ENCODE data around the gene RBM4.
"Not testable (repeated sequence)": the region's sequence is repeated elsewhere in the genome, so short reads cannot be mapped to it uniquely, and the experiment has no call there.

RBM4 gene

GRCh38 chr11:66638177-66639065 is at the start of gene RBM4:
Gene RBM4 (plus strand): TSS chr11:66638703. CDS start chr11:66639712, 1,009 bp downstream.
- no peaks in the 10 kb centered on the region for H3K27me3 Mint-ChIP-seq
- H3K27ac Mint-ChIP-seq = peak within 1 kb of the TSS; percentile 97
- H3K4me3 Mint-ChIP-seq = peak within 1 kb of the TSS; percentile 90
- peaks cover 69% of the 10 kb centered on the region for H3K4me1 Mint-ChIP-seq (ENCODE audit: low read depth)
- H3K9me3 Mint-ChIP-seq = no peaks in the 10 kb centered on the region
- H3K36me3 Mint-ChIP-seq (ENCODE audit: low read depth) = peaks cover 83% of the 10 kb centered on the region

- H3K27me3 Mint-ChIP-seq; H3K9me3 Mint-ChIP-seq; H3K27ac Mint-ChIP-seq; H3K36me3 Mint-ChIP-seq (ENCODE audit: low read depth); H3K4me3 Mint-ChIP-seq: not testable (repeated sequence)
- peaks cover 18% of the 10 kb centered on the region for H3K4me1 Mint-ChIP-seq (ENCODE audit: low read depth)
Measured at GRCh38 chr11:66589315-66589714, 49.2 kb upstream of the RBM4 start.

GRCh38 chr11:66589996-66590675 is 48.4 kb upstream of the RBM4 start:
- H3K27me3 Mint-ChIP-seq = no peaks in the 10 kb centered on the region
- H3K9me3 Mint-ChIP-seq = no peaks in the 10 kb centered on the region
- H3K36me3 Mint-ChIP-seq (ENCODE audit: low read depth) = no peaks in the 10 kb centered on the region
- H3K4me1 Mint-ChIP-seq (ENCODE audit: low read depth) = peaks cover 26% of the 10 kb centered on the region
- H3K4me3 Mint-ChIP-seq = no peak overlapping the region
- no peak overlapping the region for H3K27ac Mint-ChIP-seq

GRCh38 chr11:66591175-66591574 is 47.3 kb upstream of the RBM4 start:
- H3K4me3 Mint-ChIP-seq = no peak overlapping the region
- H3K36me3 Mint-ChIP-seq (ENCODE audit: low read depth) = no peaks in the 10 kb centered on the region
- peaks cover 34% of the 10 kb centered on the region for H3K4me1 Mint-ChIP-seq (ENCODE audit: low read depth)
- H3K27me3 Mint-ChIP-seq = no peaks in the 10 kb centered on the region
- no peak overlapping the region for H3K27ac Mint-ChIP-seq
- H3K9me3 Mint-ChIP-seq = no peaks in the 10 kb centered on the region

- H3K4me3 Mint-ChIP-seq = peak within 1 kb of the TSS; percentile 99
- H3K4me1 Mint-ChIP-seq (ENCODE audit: low read depth) = peaks cover 34% of the 10 kb centered on the region
- no peaks in the 10 kb centered on the region for H3K36me3 Mint-ChIP-seq (ENCODE audit: low read depth)
- peak within 1 kb of the TSS; percentile 99 for H3K27ac Mint-ChIP-seq
- no peaks in the 10 kb centered on the region for H3K27me3 Mint-ChIP-seq
- H3K9me3 Mint-ChIP-seq = no peaks in the 10 kb centered on the region
Measured at GRCh38 chr11:66592457-66593302, 45.8 kb upstream of the RBM4 start, which contains the start of the genes CCDC87 and CCS. Gene CCDC87 (minus strand): TSS chr11:66593063. CDS start chr11:66593015, 48 bp downstream. Gene CCS (plus strand): TSS chr11:66593185. CDS start chr11:66593262, 77 bp downstream.

- peak overlapping the region; percentile 99 for H3K4me3 Mint-ChIP-seq
- peaks cover 34% of the 10 kb centered on the region for H3K4me1 Mint-ChIP-seq (ENCODE audit: low read depth)
- peak overlapping the region; percentile 99 for H3K27ac Mint-ChIP-seq
- H3K27me3 Mint-ChIP-seq = no peaks in the 10 kb centered on the region
- no peaks in the 10 kb centered on the region for H3K36me3 Mint-ChIP-seq (ENCODE audit: low read depth)
- no peaks in the 10 kb centered on the region for H3K9me3 Mint-ChIP-seq
Measured at GRCh38 chr11:66593303-66593635, 45.2 kb upstream of the RBM4 start.

- Mint-ChIP-seq H3K4me3 (peak overlapping the region; percentile 99), H3K9me3 (no peaks in the 10 kb centered on the region), H3K4me1 (ENCODE audit: low read depth) (peaks cover 34% of the 10 kb centered on the region), H3K27me3 (no peaks in the 10 kb centered on the region), H3K27ac (peak overlapping the region; percentile 99), H3K36me3 (ENCODE audit: low read depth) (no peaks in the 10 kb centered on the region)
Measured at GRCh38 chr11:66593650-66594049, 44.9 kb upstream of the RBM4 start.

- no peaks in the 10 kb centered on the region for H3K36me3 Mint-ChIP-seq (ENCODE audit: low read depth)
- H3K4me1 Mint-ChIP-seq (ENCODE audit: low read depth) = peaks cover 35% of the 10 kb centered on the region
- no peaks in the 10 kb centered on the region for H3K27me3 Mint-ChIP-seq
- peak overlapping the region; percentile 51 for H3K4me3 Mint-ChIP-seq
- no peaks in the 10 kb centered on the region for H3K9me3 Mint-ChIP-seq
- H3K27ac Mint-ChIP-seq = peak overlapping the region; percentile 63
Measured at GRCh38 chr11:66595245-66595904, 43.1 kb upstream of the RBM4 start.

GRCh38 chr11:66598993-66599392 is 39.5 kb upstream of the RBM4 start:
- no peak overlapping the region for H3K4me3 Mint-ChIP-seq
- peaks cover 22% of the 10 kb centered on the region for H3K4me1 Mint-ChIP-seq (ENCODE audit: low read depth)
- H3K27ac Mint-ChIP-seq = no peak overlapping the region
- H3K36me3 Mint-ChIP-seq (ENCODE audit: low read depth) = peaks cover 5% of the 10 kb centered on the region
- no peaks in the 10 kb centered on the region for H3K27me3 Mint-ChIP-seq
- H3K9me3 Mint-ChIP-seq = no peaks in the 10 kb centered on the region

- Mint-ChIP-seq H3K27me3 (no peaks in the 10 kb centered on the region), H3K4me1 (ENCODE audit: low read depth) (peaks cover 14% of the 10 kb centered on the region), H3K36me3 (ENCODE audit: low read depth) (peaks cover 17% of the 10 kb centered on the region), H3K9me3 (no peaks in the 10 kb centered on the region), H3K27ac (no peak overlapping the region), H3K4me3 (no peak overlapping the region)
Measured at GRCh38 chr11:66600219-66600618, 38.3 kb upstream of the RBM4 start.

- Mint-ChIP-seq H3K4me1 (ENCODE audit: low read depth) (peaks cover 9% of the 10 kb centered on the region), H3K9me3 (no peaks in the 10 kb centered on the region), H3K36me3 (ENCODE audit: low read depth) (peaks cover 20% of the 10 kb centered on the region), H3K27me3 (no peaks in the 10 kb centered on the region), H3K4me3 (no peak overlapping the region), H3K27ac (no peak overlapping the region)
Measured at GRCh38 chr11:66600631-66601233, 37.8 kb upstream of the RBM4 start.

GRCh38 chr11:66603072-66603471 is 35.4 kb upstream of the RBM4 start:
- H3K27ac Mint-ChIP-seq = no peak overlapping the region
- H3K27me3 Mint-ChIP-seq = no peaks in the 10 kb centered on the region
- peaks cover 20% of the 10 kb centered on the region for H3K36me3 Mint-ChIP-seq (ENCODE audit: low read depth)
- no peaks in the 10 kb centered on the region for H3K9me3 Mint-ChIP-seq
- H3K4me1 Mint-ChIP-seq (ENCODE audit: low read depth) = peaks cover 9% of the 10 kb centered on the region
- no peak overlapping the region for H3K4me3 Mint-ChIP-seq

GRCh38 chr11:66604155-66604554 is 34.3 kb upstream of the RBM4 start:
- peaks cover 20% of the 10 kb centered on the region for H3K36me3 Mint-ChIP-seq (ENCODE audit: low read depth)
- H3K27me3 Mint-ChIP-seq = no peaks in the 10 kb centered on the region
- no peaks in the 10 kb centered on the region for H3K9me3 Mint-ChIP-seq
- H3K4me3 Mint-ChIP-seq = no peak overlapping the region
- H3K4me1 Mint-ChIP-seq (ENCODE audit: low read depth) = peaks cover 9% of the 10 kb centered on the region
- H3K27ac Mint-ChIP-seq = no peak overlapping the region

- H3K9me3 Mint-ChIP-seq, H3K4me3 Mint-ChIP-seq, H3K27ac Mint-ChIP-seq, H3K27me3 Mint-ChIP-seq: not testable (repeated sequence)
- Mint-ChIP-seq H3K4me1 (ENCODE audit: low read depth) (peaks cover 19% of the 10 kb centered on the region), H3K36me3 (ENCODE audit: low read depth) (peaks cover 20% of the 10 kb centered on the region)
Measured at GRCh38 chr11:66606608-66607007, 31.9 kb upstream of the RBM4 start.

Measured in stimulated activated naive CD8-positive, alpha-beta T cell treated with anti-CD3 and anti-CD28 coated beads, Interleukin-15, Interleukin-2, amounts not matched to agents 100 ng/mL and 50 ng/mL, for 24 hours (primary cell).